GM19043 (cell line): Measurements from ENCODE around the gene CHST5.
"Not testable (repeated sequence)": the region's sequence is repeated elsewhere in the genome, so short reads cannot be mapped to it uniquely, and the experiment has no call there.

Experiments used
- ATAC-seq: cut with Tn5 transposase; IDR thresholded peaks from one replicate; pipeline ENCODE4 v1.9.1; 2021; ENCODE audit warnings: low read depth; ENCODE audit not compliant: unreplicated experiment

CHST5 gene

GRCh38 chr16:75514296-75514695, 21.6 kb downstream of the CHST5 start:
- ATAC-seq: no peak

GRCh38 chr16:75506574-75506973, 29.3 kb downstream of the CHST5 start:
- ATAC-seq: no peak

DNA sequence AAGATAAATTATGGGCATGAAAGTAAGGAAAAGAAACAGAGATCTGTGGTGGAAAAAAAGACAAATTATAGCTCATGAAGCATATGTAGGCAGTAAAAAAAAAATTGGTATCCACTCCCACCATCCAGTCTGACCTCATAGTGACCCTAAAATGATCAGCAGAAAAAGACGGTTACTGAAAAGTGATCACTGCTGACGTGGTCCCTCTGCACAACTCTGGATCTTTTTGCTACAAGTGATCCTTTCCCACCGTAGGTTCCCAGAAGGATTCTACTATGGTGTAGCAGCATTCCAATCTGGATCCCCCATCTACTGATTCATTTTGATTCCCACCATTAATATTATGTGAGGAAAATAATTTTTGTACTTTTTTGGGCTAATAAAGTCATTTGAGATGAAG, 29.8 kb downstream of the CHST5 start:
- no peak for ATAC-seq

DNA sequence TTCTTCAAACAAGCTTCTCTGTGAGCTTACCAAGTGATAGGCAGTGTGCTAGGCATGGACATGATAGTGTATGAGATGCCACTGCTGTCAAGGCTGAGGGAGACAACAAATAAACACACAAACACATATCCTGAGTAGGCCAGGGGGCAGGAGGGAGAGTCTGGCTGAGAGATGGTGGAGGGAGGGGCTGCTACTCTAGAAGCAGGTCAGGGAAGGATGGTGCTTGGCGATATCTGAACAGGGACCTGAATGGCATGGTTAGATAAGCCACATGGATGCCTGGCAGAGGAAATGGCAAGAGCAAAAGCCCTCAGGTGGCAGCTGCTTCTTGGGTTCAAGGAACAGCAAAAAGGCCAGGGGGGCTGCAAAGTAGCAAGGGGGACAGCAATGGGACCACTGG, 32.1 kb downstream of the CHST5 start:
- no peak for ATAC-seq

- ATAC-seq: no peak
Observed at GRCh38 chr16:75502916-75503605, 32.8 kb downstream of the CHST5 start.

DNA sequence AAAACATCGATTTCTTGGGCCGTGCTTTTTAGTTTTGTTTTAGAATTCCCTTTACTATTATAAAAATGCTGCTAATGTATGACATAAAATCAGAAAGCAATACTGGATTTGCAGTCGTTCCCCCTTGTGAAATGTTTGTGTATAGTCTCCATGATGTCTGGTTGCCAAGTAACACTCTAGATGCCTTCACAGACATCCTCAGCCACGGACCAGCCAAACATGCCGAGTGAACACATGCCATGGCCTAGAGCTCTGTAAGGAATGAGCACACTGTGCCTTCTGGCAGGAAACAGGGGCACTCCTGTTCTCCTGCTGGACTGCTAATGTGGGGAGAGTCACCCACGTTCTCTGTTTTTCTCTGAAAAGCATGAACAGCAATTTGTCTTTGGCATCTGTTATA, 34.1 kb downstream of the CHST5 start:
- ATAC-seq: not testable (repeated sequence)

GRCh38 chr16:75501359-75501758, 34.5 kb downstream of the CHST5 start:
- no peak for ATAC-seq

DNA sequence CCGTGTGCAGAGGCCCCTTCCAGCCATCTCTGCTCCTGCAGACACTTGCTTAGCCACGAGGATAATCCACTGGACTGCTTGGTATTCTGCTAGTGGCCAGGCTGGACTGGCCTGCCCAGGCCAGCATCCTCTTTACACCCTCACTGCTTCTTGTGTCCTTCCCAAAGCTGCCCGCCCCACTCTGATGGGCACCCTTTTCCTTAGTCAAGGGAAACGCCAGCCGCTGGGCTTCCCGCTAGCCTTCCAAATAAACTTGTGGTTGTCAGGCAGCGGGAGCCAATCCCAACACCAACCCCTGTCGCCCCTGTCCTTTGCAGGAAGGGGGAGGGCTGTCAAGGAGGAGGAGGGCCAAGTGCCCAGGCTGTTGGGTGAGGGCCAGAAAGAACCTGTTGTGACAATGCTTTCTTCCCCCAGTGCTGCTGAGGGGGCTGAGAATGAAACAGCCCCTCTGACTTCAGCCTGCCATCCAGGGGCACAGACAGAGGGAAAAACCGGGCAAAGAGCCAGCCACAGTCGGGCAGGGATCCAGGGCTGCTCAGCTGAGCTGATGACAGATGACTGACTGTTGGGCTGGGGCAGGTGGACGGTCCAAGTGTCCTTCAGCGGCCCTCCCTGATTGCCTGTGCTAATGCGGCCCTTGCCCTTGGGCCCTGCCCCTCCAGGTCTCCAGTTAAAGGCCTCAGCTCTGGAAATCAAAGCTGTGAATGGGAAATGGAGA, 37.1 kb downstream of the CHST5 start:
- not testable (repeated sequence) for ATAC-seq

DNA sequence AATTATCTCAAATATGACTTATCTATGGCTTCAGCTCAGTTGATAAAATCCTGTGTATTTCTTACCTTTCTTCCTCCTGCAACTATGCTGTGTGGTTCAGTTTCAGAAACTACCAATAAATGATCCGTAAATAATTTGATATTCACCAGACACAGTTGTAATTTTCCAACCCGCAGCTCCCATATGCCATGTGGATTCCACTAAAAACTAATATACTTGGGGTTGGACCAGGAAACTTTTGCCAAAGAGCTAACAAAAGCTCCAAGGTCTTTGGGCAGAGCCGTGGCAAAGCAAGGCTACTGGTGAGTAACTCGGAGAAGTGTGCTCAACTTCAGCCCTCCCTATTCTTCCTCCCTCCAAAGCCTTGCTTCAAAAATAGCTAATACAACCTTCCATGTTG, 38.4 kb downstream of the CHST5 start:
- ATAC-seq: no peak

DNA sequence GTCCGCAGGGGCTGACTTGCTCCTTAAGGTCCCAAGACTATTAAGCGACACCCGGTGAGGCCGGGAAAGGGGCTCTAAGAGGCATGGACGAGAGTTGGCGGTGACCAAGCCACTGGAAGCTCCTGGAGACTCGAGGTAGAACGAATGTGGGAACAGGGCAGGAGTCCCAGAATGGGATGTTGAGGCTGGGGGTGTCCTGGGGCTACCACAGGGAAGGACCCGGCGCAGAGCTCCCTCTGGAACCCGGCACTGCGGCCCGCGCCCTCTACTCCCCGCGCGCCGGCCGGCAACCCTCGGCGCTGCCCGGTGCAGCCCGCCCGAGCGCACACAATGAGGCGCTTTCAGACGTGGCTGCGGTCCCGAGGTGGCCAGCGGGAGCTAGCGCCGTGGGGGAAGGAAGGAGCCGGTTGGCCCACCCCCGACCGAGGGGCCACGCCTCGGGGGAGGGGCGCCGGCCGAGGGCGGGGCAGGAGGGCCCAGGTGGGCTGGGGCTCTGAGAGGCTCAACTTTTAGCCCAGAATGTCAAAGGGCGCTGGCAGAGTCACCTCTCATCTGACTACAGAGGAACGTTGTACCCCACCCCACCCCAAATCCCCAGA, 40.7 kb downstream of the CHST5 start, which contains the start of gene CHST6:
Gene CHST6, minus strand, starts transcription at position 366 of the 599 bp plus-strand sequence. CDS start 15,613 bp downstream, outside the sequence.
- ATAC-seq: no peak

- ATAC-seq: no peak
Observed at GRCh38 chr16:75494661-75495075, 41.2 kb downstream of the CHST5 start.

DNA sequence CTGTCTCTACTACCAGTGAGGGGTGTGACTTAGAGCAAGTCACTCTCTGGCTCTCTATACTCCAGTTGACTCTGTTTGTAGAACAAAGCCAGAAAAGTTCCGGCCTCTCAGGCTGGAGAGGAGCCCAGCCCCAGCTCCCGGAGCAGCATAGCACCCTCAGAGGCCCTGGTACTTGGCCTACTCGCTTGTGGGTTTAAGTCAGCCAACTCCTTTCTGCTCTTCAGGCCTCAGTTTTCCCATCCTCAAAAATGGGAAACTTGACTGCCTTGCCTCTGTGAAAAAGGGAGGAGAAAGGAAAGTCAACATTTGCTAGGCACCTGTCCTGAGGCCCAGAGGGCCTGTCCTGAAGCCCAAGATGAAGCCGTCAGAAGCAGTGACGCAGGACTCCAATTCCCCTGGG, 41.7 kb downstream of the CHST5 start:
- ATAC-seq: no peak

GRCh38 chr16:75491876-75492275, 44.0 kb downstream of the CHST5 start:
- ATAC-seq: no peak

- ATAC-seq: no peak
Observed at GRCh38 chr16:75488322-75488721, 47.6 kb downstream of the CHST5 start.

- ATAC-seq: peak; percentile 44
Observed at GRCh38 chr16:75486676-75487313, 49.1 kb downstream of the CHST5 start.

DNA sequence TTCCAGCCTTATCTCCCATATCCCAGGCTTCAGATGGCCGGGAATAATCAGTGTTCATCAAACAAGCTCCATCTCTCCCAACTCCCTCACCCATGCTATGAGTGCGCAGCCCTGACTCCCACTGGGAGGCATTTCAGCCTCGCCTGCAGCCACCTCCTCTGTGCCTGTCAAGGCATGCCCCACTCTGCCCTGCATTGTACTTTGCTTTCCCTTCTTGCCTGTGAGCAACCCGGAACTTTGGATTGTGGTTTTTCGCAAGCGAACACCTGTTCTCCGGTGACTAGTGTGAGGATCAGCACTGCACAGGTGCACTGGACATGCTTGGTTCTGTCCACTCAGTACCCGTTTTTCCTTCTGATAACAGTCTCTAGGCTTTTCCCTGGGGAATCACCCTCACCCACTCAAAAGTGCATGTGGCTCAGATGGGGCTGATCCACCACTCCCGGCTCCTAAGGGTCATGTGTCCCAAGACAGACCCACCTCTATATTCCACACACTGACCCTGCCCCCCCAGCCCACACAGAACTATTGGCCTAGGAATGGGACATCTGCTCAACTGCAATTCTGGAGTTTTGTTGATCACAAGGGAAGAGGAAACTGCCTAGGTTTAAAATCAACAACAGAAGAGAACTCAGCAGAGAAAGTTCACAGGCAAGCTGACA, 49.8 kb downstream of the CHST5 start:
- ATAC-seq: no peak

DNA sequence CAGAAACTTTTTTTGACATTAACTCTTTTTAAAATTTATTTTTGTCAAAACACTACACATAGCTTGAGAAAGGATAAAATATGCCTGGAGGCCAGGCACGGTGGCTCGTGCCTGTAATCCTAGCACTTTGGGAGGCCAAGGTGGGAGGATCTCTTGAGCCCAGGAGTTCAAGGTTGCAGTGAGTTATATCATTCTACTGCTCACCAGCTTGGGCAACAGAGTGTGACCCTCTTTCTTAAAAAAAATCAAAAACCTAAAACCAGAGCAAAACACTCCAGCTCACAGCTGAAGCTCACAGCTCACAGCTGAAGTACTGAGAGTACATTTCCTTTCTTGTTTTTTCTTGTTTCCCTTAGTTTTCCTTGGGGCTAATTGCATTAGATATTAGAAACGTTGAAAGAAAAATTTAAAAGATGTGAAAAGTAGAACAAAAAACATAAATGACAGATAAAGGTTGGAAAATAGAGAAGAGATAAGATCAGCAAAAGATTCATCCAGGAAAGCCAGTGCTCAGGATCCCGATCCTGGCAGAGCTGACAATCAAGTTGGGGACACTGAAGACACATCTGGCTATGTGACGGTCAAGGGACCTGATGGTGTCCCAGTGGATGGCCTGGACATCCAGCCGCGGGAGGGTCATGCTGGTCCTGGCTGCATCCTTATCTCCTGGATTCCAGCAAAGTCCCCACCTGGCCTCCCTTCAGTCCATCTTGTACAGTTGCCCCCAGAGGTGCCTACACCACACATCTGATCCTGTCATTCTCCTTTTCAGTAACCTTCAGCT, 50.5 kb downstream of the CHST5 start:
- no peak for ATAC-seq

- no peak for ATAC-seq
Observed at GRCh38 chr16:75483222-75483621, 52.7 kb downstream of the CHST5 start.

DNA sequence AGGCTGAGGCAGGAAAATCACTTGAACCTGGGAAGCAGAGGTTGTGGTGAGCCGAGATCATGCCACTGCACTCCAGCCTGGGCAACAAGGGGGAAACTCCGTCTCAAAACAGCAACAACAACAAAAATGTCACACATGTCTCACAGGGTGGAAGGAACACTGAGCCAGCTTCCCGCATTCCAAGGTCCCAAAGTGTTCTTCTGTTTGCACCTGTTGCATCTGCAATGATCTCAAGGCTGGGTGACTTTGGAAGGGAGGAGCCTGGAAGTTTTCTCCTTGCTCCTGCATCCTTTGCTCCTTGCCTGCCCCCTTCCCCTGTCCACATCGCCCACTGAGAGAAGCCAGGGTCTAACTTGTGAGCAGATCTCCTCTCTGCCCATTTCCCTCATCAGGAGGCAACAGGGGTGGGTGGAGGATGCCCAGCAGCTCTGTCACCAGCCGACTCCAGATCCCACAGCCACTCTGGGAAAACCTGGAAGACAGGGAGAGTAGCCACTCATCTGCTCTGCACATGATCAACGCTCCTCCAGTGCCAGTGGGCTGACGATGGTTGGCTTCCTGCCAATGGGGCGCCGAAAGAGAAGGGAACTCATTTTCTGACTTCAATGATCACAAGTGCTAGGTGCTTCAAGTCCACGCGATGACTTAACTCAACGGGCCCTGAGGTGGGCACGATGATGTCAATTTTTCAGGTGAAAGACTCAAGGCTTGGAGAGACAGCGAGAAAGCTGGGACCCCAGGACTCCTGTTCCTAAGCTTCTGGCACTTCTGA, 53.3 kb downstream of the CHST5 start:
- ATAC-seq: no peak
